B cell (primary cell): ENCODE results near the gene SNAPC1. TPM values are rescaled to one million over a fixed set of nuclear protein-coding genes. Genes with fewer than 3 reads are reported as not detected.

ENCODE experiments used
- ATAC-seq: fragments of 200-7000 bp; cut with Tn5 transposase; one replicate; pipeline ENCODE4 v1.10.0; 2021; ENCODE audit warnings: low read depth, mild to moderate bottlenecking, moderate number of reproducible peaks, moderate library complexity
- CTCF ChIA-PET: fragments of 350-600 bp; sonication (Branson Sonifier 250); formaldehyde crosslinking; loops from one replicate; lab custom pipeline; 2021; ENCODE audit warnings: antibody characterized with exemption, inconsistent platforms; lab: Charles Lee
- POLR2A ChIA-PET: fragments of 350-600 bp; sonication (Branson Sonifier 250); formaldehyde crosslinking; loops from one replicate; lab custom pipeline; 2021; ENCODE audit warnings: antibody characterized with exemption; lab: Charles Lee
- DNase-seq: peaks from one replicate; pipeline ENCODE4 v3.0.0; 2013
- H2AFZ ChIP-seq: 2 replicates; pipeline ENCODE4 v1.6.1; 2012; ENCODE audit warnings: mild to moderate bottlenecking, low read depth, low read length; ENCODE audit not compliant: insufficient read depth, poor library complexity, severe bottlenecking
- H3K27ac ChIP-seq, 2 donors: 1 replicate in 1 of 2; 2 replicates in 1 of 2; pipeline ENCODE4 v1.5.1; 2012 to 2013; ENCODE audit warnings: low read length in 2 of 2, mild to moderate bottlenecking in 2 of 2, moderate library complexity in 1 of 2
- H3K27me3 ChIP-seq, 4 experiments: fragments of 200-600 bp in 1 of 4; sonication (generic) in 1 of 4; replicated peaks in 1 of 4; 1 replicate in 2 of 4; 2 replicates in 2 of 4; pipeline versions ENCODE4 v1.6.1 to v1.7.0; 2013 to 2016; ENCODE audit warnings: low read length in 3 of 4, mild to moderate bottlenecking in 2 of 4, mixed read lengths in 1 of 4, moderate library complexity in 1 of 4; ENCODE audit not compliant: insufficient read depth in 4 of 4, control insufficient read depth in 3 of 4; ENCODE audit errors: control extremely low read depth in 1 of 4
- H3K36me3 ChIP-seq, 2 experiments: replicated peaks in 1 of 2; 1 replicate in 1 of 2; 2 replicates in 1 of 2; pipeline versions ENCODE4 v1.6.1 to v1.7.1; 2013; ENCODE audit warnings: low read length in 1 of 2; ENCODE audit not compliant: insufficient read depth in 2 of 2, control insufficient read depth in 1 of 2; ENCODE audit errors: control extremely low read depth in 1 of 2, extremely low read depth in 1 of 2
- H3K4me1 ChIP-seq, 2 donors: fragments of 200-600 bp in 1 of 2; sonication (generic) in 1 of 2; 1 replicate in 1 of 2; 2 replicates in 1 of 2; pipeline versions ENCODE4 v1.5.1 to v1.6.1; 2013 to 2017; ENCODE audit warnings: low read length in 2 of 2; ENCODE audit not compliant: control insufficient read depth in 2 of 2, insufficient read depth in 2 of 2
- H3K4me2 ChIP-seq: replicated peaks from 2 replicates; pipeline ENCODE3; 2012; ENCODE audit warnings: mild to moderate bottlenecking, low read depth, low read length; ENCODE audit not compliant: poor library complexity, severe bottlenecking
- H3K4me3 ChIP-seq, 5 experiments: fragments of 200-600 bp in 1 of 5; sonication (generic) in 1 of 5; 1 replicate in 3 of 5; 2 replicates in 2 of 5; pipeline versions ENCODE4 v1.5.1 to v1.7.0; 2011 to 2016; ENCODE audit warnings: low read length in 4 of 5, mild to moderate bottlenecking in 4 of 5, low read depth in 2 of 5, control low read depth in 1 of 5, moderate library complexity in 1 of 5; ENCODE audit not compliant: insufficient read depth in 1 of 5; ENCODE audit errors: control extremely low read depth in 1 of 5, extremely low read depth in 1 of 5
- H3K79me2 ChIP-seq: fragments of 200-600 bp; sonication (generic); one replicate; pipeline ENCODE4 v1.6.0; 2016; ENCODE audit warnings: low read length; ENCODE audit not compliant: control insufficient read depth, insufficient read depth
- H3K9ac ChIP-seq: fragments of 200-600 bp; sonication (generic); 2 replicates; pipeline ENCODE4 v1.6.1; 2017; ENCODE audit warnings: mild to moderate bottlenecking, low read length, moderate library complexity
- H3K9me3 ChIP-seq, 3 donors: one replicate each; pipeline versions ENCODE4 v1.6.1 to v1.7.1; 2013; ENCODE audit warnings: low read length in 2 of 3; ENCODE audit not compliant: control insufficient read depth in 2 of 3, insufficient read depth in 1 of 3; ENCODE audit errors: control extremely low read depth in 1 of 3
- H4K20me1 ChIP-seq: 2 replicates; pipeline ENCODE4 v1.6.0; 2012; ENCODE audit warnings: mild to moderate bottlenecking, low read length; ENCODE audit not compliant: insufficient read depth, control insufficient read depth, poor library complexity, severe bottlenecking
- H3K27ac Mint-ChIP-seq: one replicate; pipeline ENCODE4 v1.8.0; 2021; ENCODE audit warnings: mixed read lengths
- H3K27me3 Mint-ChIP-seq: one replicate; pipeline ENCODE4 v1.8.0; 2021; ENCODE audit warnings: mixed read lengths
- H3K4me1 Mint-ChIP-seq: one replicate; pipeline ENCODE4 v1.8.0; 2021; ENCODE audit warnings: mixed read lengths
- H3K4me3 Mint-ChIP-seq: one replicate; pipeline ENCODE4 v1.8.0; 2021; ENCODE audit warnings: mixed read lengths
- H3K9me3 Mint-ChIP-seq: one replicate; pipeline ENCODE4 v1.8.0; 2022; ENCODE audit warnings: mixed read lengths; ENCODE audit not compliant: insufficient read depth
- EZH2 ChIP-seq: IDR thresholded peaks from 2 replicates; pipeline ENCODE4 v1.6.1; 2012; ENCODE audit warnings: borderline replicate concordance, low read depth, mild to moderate bottlenecking, moderate library complexity, low read length; ENCODE audit not compliant: insufficient read depth, poor library complexity, severe bottlenecking
- WGBS: methylation state at CpG from one replicate; pipeline ENCODE4 v1.1.5; 2013; ENCODE audit warnings: missing lambda C conversion rate; ENCODE audit not compliant: insufficient coverage; 5-methylcytosine and 5-hydroxymethylcytosine counted together
- intact Hi-C: fragments of 100-400 bp; cut with micrococcal nuclease; formaldehyde crosslinking; loops from one replicate; pipeline ENCODE4 v1.10.0; 2022
- polyA plus RNA-seq: library from polyadenylated mRNA; depleted of rRNA; stranded (reverse); fragments of >200 nt; gene quantifications from 2 replicates; pipeline ENCODE4 v1.2.3, GENCODE V29; 2012
- total RNA-seq, 2 donors: library from RNA; stranded (reverse); fragments of 120-200 nt in 1 of 2; gene quantifications; 1 replicate in 1 of 2; 2 replicates in 1 of 2; pipeline versions ENCODE4 v1.2.3 to v1.2.4, GENCODE V29; 2013 to 2022
- TF ChIP-seq, protein P1 (sequence below): fragments of 200-600 bp; IDR thresholded peaks from one replicate; pipeline ENCODE4 v1.8.0; 2022; ENCODE audit warnings: antibody characterized with exemption, mild to moderate bottlenecking

The SNAPC1 gene
- total and polyA plus RNA-seq, 2 donors (not counting 1 experiment from before 2014, with no cell fraction given): 2.6 to 7.1 TPM

DNA sequence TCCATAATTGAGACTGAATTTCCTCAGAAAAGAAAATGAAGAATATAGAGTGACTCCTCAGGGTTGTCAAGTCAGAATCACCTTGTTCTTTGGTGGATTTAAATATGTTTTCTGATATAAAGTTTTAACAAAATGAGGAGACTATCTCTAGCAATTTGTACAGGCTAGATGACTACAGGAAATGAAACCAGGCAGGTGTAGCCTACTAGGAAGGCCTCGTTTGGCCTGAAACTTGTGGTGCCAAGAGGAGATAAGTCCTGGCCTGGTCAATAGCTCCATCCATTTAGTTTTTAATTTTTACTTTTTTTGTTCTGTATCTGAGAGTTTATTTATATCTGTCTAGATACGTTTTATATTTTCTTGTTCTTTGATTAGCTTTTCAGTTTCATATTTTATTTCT lies 41.5 kb downstream of the SNAPC1 start:
- Mint-ChIP-seq H3K4me1 (peaks cover 2% of the 10 kb centered on the region), H3K27me3 (no peaks in the 10 kb centered on the region), H3K9me3 (no peaks in the 10 kb centered on the region), H3K27ac (no peak overlapping the region), H3K4me3 (no peak overlapping the region)
- Histone ChIP-seq H3K4me2 (no peak overlapping the region), H3K27me3 (no peaks in the 10 kb centered on the region), H3K9ac (no peak overlapping the region), H4K20me1 (no peaks in the 10 kb centered on the region), H3K4me3 (no peak overlapping the region), H3K9me3 (no peaks in the 10 kb centered on the region), H3K4me1 (no peaks in the 10 kb centered on the region), H3K27ac (no peak overlapping the region), H2AFZ (no peak overlapping the region), H3K79me2 (no peaks in the 10 kb centered on the region), H3K36me3 (no peaks in the 10 kb centered on the region)
- POLR2A ChIA-PET: no interaction called here
- ATAC-seq (no peak), DNase-seq (no peak)
- CTCF ChIA-PET: no interaction called here
- 20% methylated on average over 1 of the region's 2 CpGs for WGBS
- TF ChIP-seq EZH2: no peak
- intact Hi-C loops: no loop called here

GRCh38 chr14:61805451-61805850 lies 43.2 kb downstream of the SNAPC1 start:
- H3K27me3 ChIP-seq: peaks cover 0 to 3% (median 0%) of the 10 kb centered on the region in 4 experiments
- TF ChIP-seq EZH2: no peak
- TF ChIP-seq, protein P1, sequence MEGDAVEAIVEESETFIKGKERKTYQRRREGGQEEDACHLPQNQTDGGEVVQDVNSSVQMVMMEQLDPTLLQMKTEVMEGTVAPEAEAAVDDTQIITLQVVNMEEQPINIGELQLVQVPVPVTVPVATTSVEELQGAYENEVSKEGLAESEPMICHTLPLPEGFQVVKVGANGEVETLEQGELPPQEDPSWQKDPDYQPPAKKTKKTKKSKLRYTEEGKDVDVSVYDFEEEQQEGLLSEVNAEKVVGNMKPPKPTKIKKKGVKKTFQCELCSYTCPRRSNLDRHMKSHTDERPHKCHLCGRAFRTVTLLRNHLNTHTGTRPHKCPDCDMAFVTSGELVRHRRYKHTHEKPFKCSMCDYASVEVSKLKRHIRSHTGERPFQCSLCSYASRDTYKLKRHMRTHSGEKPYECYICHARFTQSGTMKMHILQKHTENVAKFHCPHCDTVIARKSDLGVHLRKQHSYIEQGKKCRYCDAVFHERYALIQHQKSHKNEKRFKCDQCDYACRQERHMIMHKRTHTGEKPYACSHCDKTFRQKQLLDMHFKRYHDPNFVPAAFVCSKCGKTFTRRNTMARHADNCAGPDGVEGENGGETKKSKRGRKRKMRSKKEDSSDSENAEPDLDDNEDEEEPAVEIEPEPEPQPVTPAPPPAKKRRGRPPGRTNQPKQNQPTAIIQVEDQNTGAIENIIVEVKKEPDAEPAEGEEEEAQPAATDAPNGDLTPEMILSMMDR: no peak
- WGBS: 100% methylated on average over 2 of the region's 4 CpGs
- DNase-seq: no peak
- H3K9me3 ChIP-seq: no peaks in the 10 kb centered on the region
- no peaks in the 10 kb centered on the region for H3K79me2 ChIP-seq
- ChIA-PET POLR2A (no interaction called here), CTCF (interaction anchor here (1.3 kb wide), 1 partner anchor 32 kb away, joined by 3 read pairs; no protein-coding TSS in a partner anchor)
- no peaks in the 10 kb centered on the region for H3K4me1 ChIP-seq
- H3K27ac ChIP-seq: no peak overlapping the region
- intact Hi-C loops: no loop called here
- no peaks in the 10 kb centered on the region for H4K20me1 ChIP-seq
- H3K9me3 Mint-ChIP-seq: no peaks in the 10 kb centered on the region
- H3K4me3 Mint-ChIP-seq: no peak overlapping the region
- H3K9ac ChIP-seq: no peak overlapping the region
- no peak overlapping the region for H3K27ac Mint-ChIP-seq
- H3K4me1 Mint-ChIP-seq: peaks cover 2% of the 10 kb centered on the region
- H3K36me3 ChIP-seq: no peaks in the 10 kb centered on the region
- H3K27me3 Mint-ChIP-seq: no peaks in the 10 kb centered on the region
- H3K4me3 ChIP-seq: no peak overlapping the region
- ATAC-seq: no peak
- H3K4me2 ChIP-seq: no peak overlapping the region
- H2AFZ ChIP-seq: no peak overlapping the region
